Measurements from ENCODE around the gene ATP2C2.

Gene ATP2C2

GRCh38 chr16:84477661-84478060 is 109.3 kb downstream of the ATP2C2 start:
- no peak for DNase-seq (ENCODE audit: low spot score)

GRCh38 chr16:84478172-84478947 is 110.0 kb downstream of the ATP2C2 start:
- peak; percentile 66 for DNase-seq (ENCODE audit: low spot score)

- DNase-seq (ENCODE audit: low spot score): no peak
Measured at GRCh38 chr16:84479716-84480450, 111.5 kb downstream of the ATP2C2 start.

GRCh38 chr16:84481051-84481735 is 112.9 kb downstream of the ATP2C2 start:
- no peak for DNase-seq (ENCODE audit: low spot score)

- DNase-seq (ENCODE audit: low spot score): no peak
Measured at GRCh38 chr16:84482001-84482891, 113.9 kb downstream of the ATP2C2 start.

GRCh38 chr16:84482951-84483881 is 114.9 kb downstream of the ATP2C2 start:
- DNase-seq (ENCODE audit: low spot score): no peak

GRCh38 chr16:84483882-84484565 is 115.7 kb downstream of the ATP2C2 start:
- no peak for DNase-seq (ENCODE audit: low spot score)

- peak; percentile 74 for DNase-seq (ENCODE audit: low spot score)
Measured at GRCh38 chr16:84484579-84485254, 116.4 kb downstream of the ATP2C2 start.

- no peak for DNase-seq (ENCODE audit: low spot score)
Measured at GRCh38 chr16:84485255-84486010, 117.1 kb downstream of the ATP2C2 start.

GRCh38 chr16:84486126-84486525 is 117.8 kb downstream of the ATP2C2 start:
- DNase-seq (ENCODE audit: low spot score): no peak

GRCh38 chr16:84486551-84487235 is 118.4 kb downstream of the ATP2C2 start:
- no peak for DNase-seq (ENCODE audit: low spot score)

GRCh38 chr16:84487358-84487757 is 119.0 kb downstream of the ATP2C2 start:
- no peak for DNase-seq (ENCODE audit: low spot score)

GRCh38 chr16:84489131-84489530 is 120.8 kb downstream of the ATP2C2 start:
- no peak for DNase-seq (ENCODE audit: low spot score)

GRCh38 chr16:84495506-84495905 is 127.2 kb downstream of the ATP2C2 start:
- no peak for DNase-seq (ENCODE audit: low spot score)

GRCh38 chr16:84496991-84497390 is 128.7 kb downstream of the ATP2C2 start:
- no peak for DNase-seq (ENCODE audit: low spot score)

- DNase-seq (ENCODE audit: low spot score): no peak
Measured at GRCh38 chr16:84497418-84498222, 129.3 kb downstream of the ATP2C2 start.

GRCh38 chr16:84498223-84498610 is 129.9 kb downstream of the ATP2C2 start:
- DNase-seq (ENCODE audit: low spot score): no peak

Data from AG08396 (cell line).